ENCODE results near the gene HEATR9.

The HEATR9 gene

GRCh38 chr17:35809855-35810461 is 58.7 kb downstream of the HEATR9 start:
- no peak for DNase-seq (ENCODE audit: low read depth, low spot score)

GRCh38 chr17:35808962-35809854 is 59.5 kb downstream of the HEATR9 start, which contains the start of gene TAF15:
TSS of gene TAF15 (plus strand) at chr17:35809484. CDS start at chr17:35809570, 86 bp downstream.
- peak; percentile 92 for DNase-seq (ENCODE audit: low read depth, low spot score)

- DNase-seq (ENCODE audit: low read depth, low spot score) = no peak
These were observed 60.3 kb downstream of the HEATR9 start for GRCh38 chr17:35808240-35808961.

- no peak for DNase-seq (ENCODE audit: low read depth, low spot score)
These were observed 61.1 kb downstream of the HEATR9 start for GRCh38 chr17:35807371-35808144.
